NCI-H2196 (cell line): ENCODE results near the gene TRAPPC2.
A peak's percentile ranks its signal among the peaks of the same experiment; 100 is the strongest.
"Not testable (repeated sequence)": the region's sequence is repeated elsewhere in the genome, so short reads cannot be mapped to it uniquely, and the experiment has no call there.

Source experiments
- DNase-seq: peaks from one replicate; lab custom pipeline; 2025; ENCODE audit not compliant: unreplicated experiment; lab: John Stamatoyannopoulos, UW

Gene TRAPPC2

DNA sequence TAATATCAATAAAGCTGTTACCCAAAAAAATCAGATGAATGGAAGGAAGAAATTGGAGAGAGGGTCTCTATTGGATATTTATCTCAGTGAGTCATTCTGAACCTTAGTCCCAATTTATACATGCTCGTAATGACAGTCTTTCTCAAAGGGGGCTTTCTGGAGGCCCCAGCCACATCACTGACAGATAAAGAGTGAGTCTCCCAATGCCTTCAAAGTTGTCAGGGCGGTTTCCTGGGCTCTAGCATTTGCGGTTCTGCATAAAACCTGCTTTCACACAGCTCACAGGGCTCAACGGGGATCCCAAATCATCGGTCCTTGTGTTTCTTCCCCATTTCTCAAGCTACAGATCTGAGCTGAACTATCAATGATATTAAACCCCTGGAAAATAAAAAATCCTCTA is 64.2 kb downstream of the TRAPPC2 start:
- no peak for DNase-seq

DNA sequence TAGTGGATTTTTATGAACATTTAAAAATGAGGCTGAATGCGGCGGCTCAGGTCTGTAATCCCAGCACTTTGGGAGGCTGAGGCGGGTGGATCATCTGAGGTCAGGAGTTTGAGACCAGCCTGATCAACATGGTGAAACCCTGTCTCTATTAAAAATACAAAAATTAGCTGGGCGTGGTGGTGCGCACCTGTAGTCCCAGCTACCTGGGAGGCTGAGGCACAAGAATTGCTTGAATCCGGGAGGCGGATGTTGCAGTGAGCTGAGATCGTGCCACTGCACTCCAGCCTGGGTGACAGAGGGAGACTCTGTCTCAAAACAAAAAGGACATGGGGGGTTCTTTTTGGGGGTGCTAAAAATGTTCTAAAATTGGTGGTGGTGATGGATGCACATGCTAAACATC is 64.7 kb downstream of the TRAPPC2 start:
- DNase-seq, result not testable (repeated sequence)

DNA sequence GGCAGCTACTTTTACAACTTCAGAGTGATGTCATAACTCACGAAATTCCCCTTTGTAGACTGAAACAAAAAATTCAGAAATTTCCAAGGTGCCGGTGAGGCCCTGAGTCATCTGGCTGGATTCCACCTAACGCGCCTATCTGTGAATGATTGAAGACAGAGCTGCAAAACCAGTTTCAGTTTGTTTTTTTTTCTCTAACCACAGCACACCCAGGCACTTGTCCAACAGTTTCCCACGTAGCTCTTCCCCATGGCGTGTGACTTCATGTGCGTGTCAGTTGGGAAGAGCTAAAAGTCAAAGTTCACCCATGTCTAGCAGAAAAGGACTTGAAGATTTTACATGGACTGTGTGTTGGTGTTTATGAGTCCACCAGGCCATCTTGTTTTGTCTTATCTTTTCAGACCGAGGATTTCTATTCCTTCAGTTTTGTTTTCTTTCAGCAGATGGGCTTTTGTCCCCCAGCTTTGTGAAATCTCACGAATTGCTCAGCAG is 65.1 kb downstream of the TRAPPC2 start:
- DNase-seq, result peak; percentile 72

DNA sequence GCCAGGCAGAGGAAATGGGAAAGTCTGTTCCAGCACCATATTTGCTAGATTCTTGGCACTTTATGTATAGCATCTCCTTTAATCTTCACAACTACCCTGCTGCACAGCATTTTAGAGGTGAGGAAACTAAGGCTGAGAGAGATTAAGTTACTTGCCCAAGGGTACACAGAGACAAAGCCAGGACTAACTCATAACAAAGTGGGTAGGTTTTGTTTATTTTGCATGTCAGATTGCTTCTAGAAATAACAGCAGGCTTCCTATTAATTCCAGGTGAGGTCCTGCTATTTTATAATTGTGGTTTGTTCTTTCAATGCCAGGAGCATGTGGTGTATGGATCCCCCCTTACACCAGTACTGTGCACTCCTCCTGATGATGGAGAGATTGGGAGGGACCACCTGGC is 66.5 kb downstream of the TRAPPC2 start:
- DNase-seq, result no peak

DNA sequence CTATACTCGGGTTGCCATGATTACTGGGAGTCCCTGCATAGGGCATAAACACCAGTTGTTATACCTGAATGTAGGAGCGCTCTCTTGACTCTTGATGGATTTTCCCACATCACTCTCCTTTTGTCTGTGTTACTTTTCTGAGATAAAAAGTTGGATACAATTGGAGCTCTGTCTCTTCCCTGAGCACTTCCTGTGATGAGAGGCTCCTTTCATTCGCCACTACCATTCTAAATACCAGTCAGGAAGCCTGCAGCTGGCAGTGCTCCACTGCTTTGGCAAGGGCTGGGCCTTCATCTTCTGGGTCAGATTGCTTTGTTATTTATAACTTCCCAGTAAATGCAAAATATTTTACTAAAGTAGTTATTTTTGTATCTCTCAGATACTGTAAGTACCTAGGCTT is 67.6 kb downstream of the TRAPPC2 start:
- DNase-seq, result peak; percentile 3

DNA sequence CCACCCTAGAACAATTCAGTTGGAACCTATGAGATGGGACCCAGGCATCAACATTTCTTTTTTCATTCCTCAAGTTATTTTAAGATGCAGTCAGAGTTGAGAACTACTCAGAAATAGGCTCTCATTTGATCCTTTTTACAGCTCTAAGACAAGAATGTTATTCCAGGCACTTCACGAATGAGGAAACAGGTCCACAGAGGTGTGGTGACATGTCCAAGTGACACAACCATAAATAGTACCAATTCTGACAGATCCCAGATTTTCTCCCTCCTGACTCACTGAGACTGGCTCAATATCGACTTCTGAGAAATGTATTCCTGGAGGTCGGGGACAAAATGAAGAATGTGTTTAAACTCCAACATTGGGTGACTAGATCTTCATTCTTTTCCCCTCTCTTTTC is 70.4 kb downstream of the TRAPPC2 start:
- DNase-seq, result no peak

DNA sequence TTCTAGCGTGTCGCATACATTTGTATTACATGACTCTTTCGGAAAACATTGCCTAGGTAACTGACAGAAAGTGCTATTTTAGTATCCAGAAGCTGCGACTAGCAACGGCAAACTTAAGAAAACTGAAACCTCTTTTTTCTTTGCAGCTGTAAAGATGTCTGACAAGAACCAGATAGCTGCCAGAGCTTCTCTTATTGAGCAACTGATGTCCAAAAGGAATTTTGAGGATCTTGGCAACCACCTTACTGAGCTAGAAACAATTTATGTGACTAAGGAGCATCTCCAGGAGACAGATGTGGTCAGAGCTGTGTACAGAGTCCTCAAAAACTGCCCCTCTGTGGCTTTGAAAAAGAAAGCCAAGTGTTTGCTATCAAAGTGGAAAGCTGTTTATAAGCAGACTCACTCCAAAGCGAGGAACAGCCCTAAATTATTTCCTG is 72.0 kb downstream of the TRAPPC2 start:
- DNase-seq, result no peak
